ENCODE results near the gene MBOAT2.

The MBOAT2 gene

DNA sequence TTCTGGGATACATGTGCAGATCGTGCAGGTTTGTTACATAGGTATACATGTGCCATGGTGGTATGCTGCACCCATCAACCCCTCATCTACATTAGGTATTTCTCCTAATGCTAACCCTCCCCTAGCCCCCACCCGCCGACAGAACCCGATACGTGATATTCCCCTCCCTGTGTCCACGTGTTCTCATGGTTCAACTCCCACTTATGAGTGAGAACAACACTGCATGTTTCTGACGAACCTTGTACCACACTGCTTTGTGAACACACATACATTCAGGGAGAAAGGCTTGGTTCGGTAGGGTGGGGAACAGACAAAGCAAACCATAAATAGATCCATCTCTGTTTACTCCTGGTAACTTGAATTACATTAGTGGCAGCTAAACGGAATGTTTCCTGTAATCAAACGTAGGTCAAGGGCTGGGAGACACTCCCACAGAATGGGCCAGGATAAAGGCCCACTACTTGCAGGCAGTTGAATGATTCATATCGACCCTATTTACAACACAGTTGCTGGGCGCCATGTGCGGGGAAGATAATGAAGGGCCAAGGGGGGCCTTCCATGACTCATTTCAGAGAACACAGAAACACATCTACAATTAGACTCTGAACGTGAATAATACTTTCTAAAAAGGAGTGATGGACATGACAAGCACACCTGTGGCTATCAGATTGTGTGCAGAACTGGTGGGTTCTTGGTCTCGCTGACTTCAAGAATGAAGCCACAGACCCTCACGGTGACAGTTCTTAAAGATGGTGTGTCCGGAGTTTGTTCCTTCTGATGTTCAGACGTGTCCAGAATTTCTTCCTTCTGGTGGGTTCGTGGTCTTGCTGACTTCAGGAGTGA is 109.3 kb downstream of the MBOAT2 start:
- TF ChIP-seq, protein P1, sequence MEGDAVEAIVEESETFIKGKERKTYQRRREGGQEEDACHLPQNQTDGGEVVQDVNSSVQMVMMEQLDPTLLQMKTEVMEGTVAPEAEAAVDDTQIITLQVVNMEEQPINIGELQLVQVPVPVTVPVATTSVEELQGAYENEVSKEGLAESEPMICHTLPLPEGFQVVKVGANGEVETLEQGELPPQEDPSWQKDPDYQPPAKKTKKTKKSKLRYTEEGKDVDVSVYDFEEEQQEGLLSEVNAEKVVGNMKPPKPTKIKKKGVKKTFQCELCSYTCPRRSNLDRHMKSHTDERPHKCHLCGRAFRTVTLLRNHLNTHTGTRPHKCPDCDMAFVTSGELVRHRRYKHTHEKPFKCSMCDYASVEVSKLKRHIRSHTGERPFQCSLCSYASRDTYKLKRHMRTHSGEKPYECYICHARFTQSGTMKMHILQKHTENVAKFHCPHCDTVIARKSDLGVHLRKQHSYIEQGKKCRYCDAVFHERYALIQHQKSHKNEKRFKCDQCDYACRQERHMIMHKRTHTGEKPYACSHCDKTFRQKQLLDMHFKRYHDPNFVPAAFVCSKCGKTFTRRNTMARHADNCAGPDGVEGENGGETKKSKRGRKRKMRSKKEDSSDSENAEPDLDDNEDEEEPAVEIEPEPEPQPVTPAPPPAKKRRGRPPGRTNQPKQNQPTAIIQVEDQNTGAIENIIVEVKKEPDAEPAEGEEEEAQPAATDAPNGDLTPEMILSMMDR (IDR thresholded peaks at IDR 0.05; ENCODE audit: borderline replicate concordance, control extremely low read depth, extremely low read depth, insufficient read depth, missing control alignments) = no peak
- in situ Hi-C loops (cut with MboI; ENCODE audit: low sequenced_read_pairs, unreplicated experiment) = no loop called here
- DNase-seq (ENCODE audit: low spot score) = no peak

DNA sequence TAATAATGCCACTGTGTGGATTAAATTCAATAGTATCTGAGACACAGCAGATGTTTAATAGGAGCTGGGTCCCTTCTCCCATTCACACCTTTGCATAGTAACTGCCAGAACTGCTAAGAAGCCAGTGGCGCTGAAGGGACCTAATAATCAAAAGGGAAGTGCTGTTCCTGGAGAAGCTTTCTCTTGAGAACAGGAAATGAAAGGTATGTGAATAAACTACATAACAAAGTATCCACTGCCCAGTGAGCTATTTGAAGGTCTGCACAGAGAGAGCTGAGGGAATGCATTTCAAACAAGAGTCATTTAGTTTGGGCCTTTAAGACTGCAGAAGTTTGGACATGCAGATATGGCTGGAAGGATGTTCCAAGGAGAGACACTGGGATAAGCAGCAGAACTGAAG is 110.0 kb downstream of the MBOAT2 start:
- no peak for DNase-seq (ENCODE audit: low spot score)
- in situ Hi-C loops (cut with MboI; ENCODE audit: low sequenced_read_pairs, unreplicated experiment) = no loop called here

DNA sequence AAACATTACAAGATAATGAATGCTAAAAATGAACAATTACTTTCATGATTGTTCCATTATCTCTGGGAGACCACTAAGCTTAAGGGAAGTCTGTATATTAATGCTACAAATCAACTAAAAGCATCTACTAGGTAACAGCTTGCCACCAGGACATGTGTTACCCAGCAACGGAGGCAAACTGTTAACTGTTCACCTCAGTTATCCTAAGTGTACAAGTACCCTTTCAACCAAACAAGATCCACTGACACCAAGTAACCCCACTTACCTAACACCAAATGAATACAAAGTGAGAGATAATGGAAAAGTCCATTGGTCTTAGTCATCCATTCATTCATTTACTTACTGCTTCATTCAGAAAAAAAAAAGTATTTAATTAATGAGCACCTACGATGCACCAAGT is 111.4 kb downstream of the MBOAT2 start:
- TF ChIP-seq, protein P1 (IDR thresholded peaks at IDR 0.05; ENCODE audit: borderline replicate concordance, control extremely low read depth, extremely low read depth, insufficient read depth, missing control alignments) = no peak
- no peak for DNase-seq (ENCODE audit: low spot score)
- in situ Hi-C loops (cut with MboI; ENCODE audit: low sequenced_read_pairs, unreplicated experiment) = no loop called here

More for the DNA sequence above, 110.0 kb downstream of the MBOAT2 start:
- TF ChIP-seq, protein P1 (IDR thresholded peaks at IDR 0.05; ENCODE audit: borderline replicate concordance, control extremely low read depth, extremely low read depth, insufficient read depth, missing control alignments) = no peak

DNA sequence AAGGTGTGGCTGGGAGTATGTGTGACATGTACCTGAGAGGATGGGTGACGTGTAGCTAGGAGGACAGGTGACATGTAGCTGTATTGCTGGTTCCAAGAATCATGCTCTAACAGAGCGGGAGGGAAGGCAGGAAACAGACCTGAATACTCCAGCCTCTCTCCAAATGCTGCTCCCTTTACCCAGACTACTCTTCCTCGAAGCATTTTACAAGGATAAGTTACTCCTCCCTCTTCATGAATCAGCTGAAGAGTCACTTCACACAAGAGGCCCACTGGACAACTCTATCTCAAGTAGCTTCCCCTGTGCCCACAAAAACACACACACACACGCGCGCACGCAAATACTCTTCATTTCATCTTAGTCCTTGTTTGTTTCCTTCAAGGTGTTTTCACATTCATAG is 113.5 kb downstream of the MBOAT2 start:
- in situ Hi-C loops (cut with MboI; ENCODE audit: low sequenced_read_pairs, unreplicated experiment) = no loop called here
- TF ChIP-seq, protein P1 (IDR thresholded peaks at IDR 0.05; ENCODE audit: borderline replicate concordance, control extremely low read depth, extremely low read depth, insufficient read depth, missing control alignments) = no peak

DNA sequence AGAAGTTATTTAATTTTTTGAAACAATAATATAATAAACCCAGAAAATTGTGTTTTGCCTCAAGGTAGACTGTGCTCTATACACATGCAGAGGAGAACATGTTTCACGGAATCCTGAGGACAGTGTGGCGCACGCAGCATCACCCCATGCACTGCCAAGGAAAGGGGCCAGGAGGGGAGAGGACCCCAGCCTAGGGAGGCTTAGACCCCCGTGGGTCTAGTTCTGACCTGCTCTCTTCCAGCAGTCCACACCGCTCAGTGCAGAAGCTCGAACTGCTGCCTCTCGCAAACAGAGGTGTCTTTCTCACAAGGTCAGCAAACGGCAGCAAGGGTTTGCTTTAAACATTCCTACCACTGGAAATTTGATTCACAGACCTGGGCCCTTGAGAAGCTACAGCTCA is 114.5 kb downstream of the MBOAT2 start:
- DNase-seq (ENCODE audit: low spot score) = no peak
- TF ChIP-seq, protein P1 (IDR thresholded peaks at IDR 0.05; ENCODE audit: borderline replicate concordance, control extremely low read depth, extremely low read depth, insufficient read depth, missing control alignments) = no peak
- in situ Hi-C loops (cut with MboI; ENCODE audit: low sequenced_read_pairs, unreplicated experiment) = no loop called here

More for the DNA sequence above, 113.5 kb downstream of the MBOAT2 start:
- no peak for DNase-seq (ENCODE audit: low spot score)

DNA sequence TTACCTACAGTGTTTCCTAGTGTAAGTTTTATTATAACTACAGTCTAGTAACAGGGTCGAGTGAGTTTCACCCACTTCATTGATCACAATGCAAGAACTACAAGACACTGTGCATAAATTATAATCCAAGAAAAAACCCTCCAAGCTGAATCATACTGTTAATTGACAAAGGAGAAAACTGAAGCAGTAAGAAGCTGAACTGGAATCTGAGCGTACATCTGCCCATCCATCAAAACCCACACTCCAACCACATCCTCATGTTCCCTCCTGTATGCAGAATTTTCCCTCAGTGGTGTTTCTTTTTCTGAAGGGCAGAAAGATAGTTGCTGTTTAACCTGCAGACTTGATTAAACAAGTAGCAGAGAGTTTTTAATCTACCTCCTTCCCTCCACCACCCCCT is 116.6 kb downstream of the MBOAT2 start:
- in situ Hi-C loops (cut with MboI; ENCODE audit: low sequenced_read_pairs, unreplicated experiment) = no loop called here
- no peak for DNase-seq (ENCODE audit: low spot score)
- TF ChIP-seq, protein P1 (IDR thresholded peaks at IDR 0.05; ENCODE audit: borderline replicate concordance, control extremely low read depth, extremely low read depth, insufficient read depth, missing control alignments) = no peak

Data from GM13976 (cell line).